H1 (cell line): Measurements from ENCODE around the gene TSPEAR. TPM values are rescaled to one million over a fixed set of nuclear protein-coding genes. Genes with fewer than 3 reads are reported as not detected.

ENCODE experiments used
- CEBPB ChIP-seq: IDR thresholded peaks from 2 replicates; pipeline ENCODE4 v1.6.1; 2012; ENCODE audit warnings: low read depth, low read length
- EP300 ChIP-seq, 2 experiments: IDR thresholded peaks; 1 replicate in 1 of 2; 2 replicates in 1 of 2; pipeline ENCODE4 v1.6.1; 2011 to 2012; ENCODE audit warnings: low read depth in 2 of 2, low read length in 2 of 2, mild to moderate bottlenecking in 2 of 2, borderline replicate concordance in 1 of 2, inconsistent platforms in 1 of 2, moderate library complexity in 1 of 2
- GTF2F1 ChIP-seq: IDR thresholded peaks from 2 replicates; pipeline ENCODE4 v1.6.1; 2012; ENCODE audit warnings: low read depth, low read length, improper control_type of control experiment, borderline replicate concordance
- JUN ChIP-seq: IDR thresholded peaks from 2 replicates; pipeline ENCODE4 v1.6.1; 2011; ENCODE audit warnings: low read depth, mild to moderate bottlenecking, improper control_type of control experiment, low read length
- SIX5 ChIP-seq: IDR thresholded peaks from 2 replicates; pipeline ENCODE4 v1.6.1; 2011; ENCODE audit warnings: mild to moderate bottlenecking, low read depth, low read length
- SUZ12 ChIP-seq: fragments of 200-600 bp; sonication (generic); IDR thresholded peaks from 2 replicates; pipeline ENCODE4 v1.6.1; 2012; ENCODE audit warnings: mild to moderate bottlenecking, inconsistent platforms, low read length, moderate library complexity, mixed read lengths
- polyA plus RNA-seq, 7 experiments: library from polyadenylated mRNA; depleted of rRNA in 3 of 7; stranded (reverse) in 5 of 7; unstranded in 2 of 7; fragments of >200 nt in 5 of 7; fragments of 200-250 nt in 2 of 7; gene quantifications; 1 replicate in 5 of 7; 2 replicates in 1 of 7; 4 replicates in 1 of 7; pipeline versions ENCODE4 v1.2.1 to v1.2.3, GENCODE V29; 2011 to 2013; ENCODE audit warnings: missing spikeins in 2 of 7, mixed read lengths in 2 of 7
- total RNA-seq: library from RNA; stranded (reverse); fragmentation: NEBNext Ultra II Directional; extraction: Animal tissue kit (Norgen Biotek cat#: 25700); gene quantifications from 2 replicates; pipeline ENCODE4 v1.2.1, GENCODE V29; 2021

Gene TSPEAR
- total and polyA plus RNA-seq, 2 of the 8 experiments (the other 6 are each of a cell fraction or from before 2014, with no cell fraction given) = 0.58 to 0.89 TPM

- TF ChIP-seq SUZ12 (no peak), GTF2F1 (no peak), SIX5 (no peak), JUN (no peak), CEBPB (no peak), EP300 (IDR thresholded peaks at IDR 0.05; ENCODE audit: borderline replicate concordance in 1 of 2, low read depth in 2 of 2, low read length in 2 of 2) (no peak)
Observed at GRCh38 chr21:44478801-44479167, 232.6 kb downstream of the TSPEAR start (continued).
